ENCODE results near the gene LSAMP.

Gene LSAMP

DNA sequence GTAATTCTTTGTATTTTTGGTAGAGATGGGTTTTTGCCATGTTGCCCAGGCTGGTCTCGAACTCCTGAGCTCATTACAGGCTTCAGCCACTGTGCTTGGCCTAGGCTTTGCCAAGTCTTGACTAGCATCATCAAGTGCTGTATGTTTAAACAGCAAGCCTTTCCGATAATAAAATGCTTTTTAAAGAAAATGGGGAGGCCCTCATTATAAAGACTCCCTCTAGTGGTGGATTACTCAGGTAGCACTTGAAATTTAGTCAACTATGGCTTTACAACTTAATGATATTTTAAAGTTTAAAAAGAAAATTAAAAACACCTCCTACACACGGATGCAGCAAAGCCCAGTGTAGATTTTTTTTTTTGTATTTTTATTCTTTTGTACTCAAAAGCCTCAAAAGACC is 608.3 kb downstream of the LSAMP start:
- Histone ChIP-seq H3K9ac (ENCODE audit: low read length) (no peak overlapping the region), H3K9me3 (ENCODE audit: control insufficient read depth, low read depth, low read length) (no peaks in the 10 kb centered on the region), H3K4me3 (ENCODE audit: low read length) (no peak overlapping the region), H3K36me3 (ENCODE audit: control insufficient read depth, low read depth, low read length) (no peaks in the 10 kb centered on the region), H3K4me1 (ENCODE audit: control insufficient read depth, low read depth, low read length) (peaks cover 12% of the 10 kb centered on the region), H3K27ac (ENCODE audit: low read length) (no peak overlapping the region), H3K27me3 (ENCODE audit: control insufficient read depth, insufficient read depth, low read length) (no peaks in the 10 kb centered on the region)

DNA sequence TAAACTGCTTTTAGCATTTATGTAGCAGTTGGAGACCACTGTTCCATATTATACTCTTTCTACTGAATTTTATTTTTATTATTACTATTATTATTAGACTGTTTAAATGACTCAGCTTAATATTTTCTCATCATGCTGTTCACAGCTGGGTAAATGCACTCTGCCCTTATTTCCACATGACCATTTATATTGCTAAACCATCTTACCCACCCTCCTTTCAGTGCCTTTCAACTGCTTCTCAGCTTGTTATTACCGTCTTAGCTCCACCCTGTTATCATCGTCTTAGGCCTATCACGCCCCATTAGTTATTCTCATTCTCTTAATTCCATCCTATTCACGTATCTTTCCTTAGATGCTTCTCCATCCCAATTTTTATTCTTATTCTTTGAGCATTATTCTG is 609.3 kb downstream of the LSAMP start:
- Histone ChIP-seq H3K9ac (ENCODE audit: low read length) (no peak overlapping the region), H3K4me3 (ENCODE audit: low read length) (no peak overlapping the region), H3K9me3 (ENCODE audit: control insufficient read depth, low read depth, low read length) (no peaks in the 10 kb centered on the region), H3K27ac (ENCODE audit: low read length) (no peak overlapping the region), H3K36me3 (ENCODE audit: control insufficient read depth, low read depth, low read length) (no peaks in the 10 kb centered on the region), H3K4me1 (ENCODE audit: control insufficient read depth, low read depth, low read length) (peaks cover 22% of the 10 kb centered on the region), H3K27me3 (ENCODE audit: control insufficient read depth, insufficient read depth, low read length) (no peaks in the 10 kb centered on the region)

DNA sequence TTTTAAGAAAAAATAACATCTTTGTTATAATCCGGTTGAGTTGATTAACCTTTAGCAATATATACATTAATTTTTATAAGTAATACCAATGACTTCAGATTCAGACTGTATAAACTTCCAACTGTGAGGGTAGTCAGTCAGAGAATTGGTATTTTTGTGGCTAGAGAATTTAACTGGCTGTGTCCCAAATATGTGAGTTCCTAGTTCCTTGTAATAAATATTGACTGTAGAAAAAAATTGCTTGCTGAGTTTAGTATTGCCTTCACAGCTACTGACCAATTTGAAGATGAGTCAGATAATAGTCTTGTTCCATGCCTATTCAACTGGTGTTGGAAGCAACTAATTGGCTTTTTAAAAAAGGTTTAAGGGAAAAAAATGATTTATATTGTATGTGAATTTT is 611.2 kb downstream of the LSAMP start:
- H3K27ac ChIP-seq (ENCODE audit: low read length), result no peak overlapping the region
- H3K9me3 ChIP-seq (ENCODE audit: control insufficient read depth, low read depth, low read length), result no peaks in the 10 kb centered on the region
- H3K4me1 ChIP-seq (ENCODE audit: control insufficient read depth, low read depth, low read length), result peaks cover 23% of the 10 kb centered on the region
- H3K27me3 ChIP-seq (ENCODE audit: control insufficient read depth, insufficient read depth, low read length), result no peaks in the 10 kb centered on the region
- H3K4me3 ChIP-seq (ENCODE audit: low read length), result no peak overlapping the region
- no peak overlapping the region for H3K9ac ChIP-seq (ENCODE audit: low read length)
- H3K36me3 ChIP-seq (ENCODE audit: control insufficient read depth, low read depth, low read length), result no peaks in the 10 kb centered on the region

DNA sequence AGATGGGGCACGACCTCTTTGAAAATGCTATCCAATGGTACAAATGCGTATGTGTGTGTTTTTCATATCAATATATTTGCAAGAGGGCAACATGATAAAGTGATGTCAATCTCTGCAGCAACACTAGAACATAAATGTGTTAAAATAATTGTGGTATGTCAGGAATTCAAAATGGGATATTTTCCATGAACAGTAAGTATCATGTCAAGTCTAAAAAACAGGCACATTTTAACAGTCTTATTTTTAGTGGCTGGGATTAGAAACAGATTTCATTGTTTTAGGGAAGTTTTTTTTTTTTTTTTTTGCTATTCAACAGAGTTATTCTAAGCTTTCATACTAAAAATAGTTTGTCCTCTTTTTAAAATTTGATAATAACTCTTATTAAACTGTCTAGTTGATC is 612.2 kb downstream of the LSAMP start:
- H3K27me3 ChIP-seq (ENCODE audit: control insufficient read depth, insufficient read depth, low read length), result no peaks in the 10 kb centered on the region
- no peak overlapping the region for H3K9ac ChIP-seq (ENCODE audit: low read length)
- peaks cover 23% of the 10 kb centered on the region for H3K4me1 ChIP-seq (ENCODE audit: control insufficient read depth, low read depth, low read length)
- H3K9me3 ChIP-seq (ENCODE audit: control insufficient read depth, low read depth, low read length), result no peaks in the 10 kb centered on the region
- no peaks in the 10 kb centered on the region for H3K36me3 ChIP-seq (ENCODE audit: control insufficient read depth, low read depth, low read length)
- H3K4me3 ChIP-seq (ENCODE audit: low read length), result no peak overlapping the region
- H3K27ac ChIP-seq (ENCODE audit: low read length), result no peak overlapping the region

DNA sequence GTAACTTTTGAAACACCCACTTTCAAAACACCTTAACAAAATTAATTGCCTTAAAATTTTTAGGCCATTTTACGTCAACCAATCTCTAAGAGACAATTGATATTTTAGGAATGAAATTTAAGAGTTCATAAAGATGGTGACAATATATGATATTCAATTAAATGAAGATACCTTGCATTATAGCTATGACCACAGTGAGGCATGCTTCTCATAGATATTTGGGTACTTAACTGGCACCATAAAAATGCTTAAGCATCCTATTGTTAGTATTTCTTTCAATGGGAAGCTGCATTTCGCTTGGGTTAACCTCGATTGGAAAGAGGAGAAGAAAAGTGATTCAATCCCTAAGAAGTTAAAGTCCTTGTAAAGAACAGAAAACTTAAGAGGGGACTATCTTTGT is 613.0 kb downstream of the LSAMP start:
- Histone ChIP-seq H3K9ac (ENCODE audit: low read length) (no peak overlapping the region), H3K27me3 (ENCODE audit: control insufficient read depth, insufficient read depth, low read length) (no peaks in the 10 kb centered on the region), H3K36me3 (ENCODE audit: control insufficient read depth, low read depth, low read length) (no peaks in the 10 kb centered on the region), H3K9me3 (ENCODE audit: control insufficient read depth, low read depth, low read length) (no peaks in the 10 kb centered on the region), H3K4me1 (ENCODE audit: control insufficient read depth, low read depth, low read length) (peaks cover 21% of the 10 kb centered on the region), H3K27ac (ENCODE audit: low read length) (no peak overlapping the region), H3K4me3 (ENCODE audit: low read length) (no peak overlapping the region)

DNA sequence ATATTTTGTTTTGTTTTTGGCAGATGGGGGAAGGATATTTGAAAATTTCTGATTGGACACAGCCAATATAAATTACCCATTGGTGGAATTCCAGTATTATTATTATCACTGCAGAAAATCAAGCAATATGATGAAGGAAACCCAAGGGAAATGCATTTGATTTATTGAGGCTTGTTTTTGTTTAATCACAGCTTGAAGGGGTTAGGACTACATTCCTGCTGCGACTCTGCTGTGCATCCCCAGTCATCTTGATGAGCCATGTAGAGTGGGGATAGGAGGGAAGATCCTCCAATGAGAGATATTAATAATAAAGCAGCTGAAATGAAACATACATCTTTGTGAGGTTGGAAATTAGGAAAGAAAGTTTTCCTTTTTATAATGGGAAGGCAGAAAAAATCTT is 613.4 kb downstream of the LSAMP start:
- H3K9ac ChIP-seq (ENCODE audit: low read length), result no peak overlapping the region
- H3K4me3 ChIP-seq (ENCODE audit: low read length), result no peak overlapping the region
- no peaks in the 10 kb centered on the region for H3K27me3 ChIP-seq (ENCODE audit: control insufficient read depth, insufficient read depth, low read length)
- H3K27ac ChIP-seq (ENCODE audit: low read length), result no peak overlapping the region
- H3K4me1 ChIP-seq (ENCODE audit: control insufficient read depth, low read depth, low read length), result peaks cover 20% of the 10 kb centered on the region
- H3K36me3 ChIP-seq (ENCODE audit: control insufficient read depth, low read depth, low read length), result no peaks in the 10 kb centered on the region
- H3K9me3 ChIP-seq (ENCODE audit: control insufficient read depth, low read depth, low read length), result no peaks in the 10 kb centered on the region

DNA sequence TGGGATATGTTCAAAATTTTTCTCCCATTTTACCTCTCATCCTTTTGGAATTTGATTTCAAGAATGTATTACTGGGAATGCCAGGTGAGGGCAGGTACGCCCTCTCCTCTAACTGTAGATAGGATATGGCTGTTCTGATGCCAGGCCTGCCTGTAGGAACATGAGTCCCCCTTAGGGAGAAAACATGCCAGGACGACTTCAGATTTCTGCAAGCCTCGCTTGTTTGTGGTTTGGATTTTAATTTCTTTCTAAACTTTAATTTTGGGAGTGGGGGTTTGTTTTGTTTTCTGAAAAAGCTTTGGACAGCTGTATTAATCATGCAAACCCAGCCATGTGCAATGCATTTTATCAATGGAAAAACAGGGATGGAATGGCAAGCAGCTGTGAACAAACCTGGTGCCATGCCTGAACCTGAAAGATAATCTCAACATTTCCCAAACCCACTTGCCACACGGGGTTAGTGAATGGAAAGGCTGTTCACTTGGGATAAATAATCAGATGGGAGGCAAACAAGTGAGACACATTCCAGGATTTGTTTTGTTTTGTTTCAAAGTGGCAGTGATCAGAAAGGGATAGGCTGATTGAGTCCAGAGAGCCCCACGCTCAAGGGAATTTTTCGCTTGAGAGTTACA is 614.4 kb downstream of the LSAMP start:
- H3K4me1 ChIP-seq (ENCODE audit: control insufficient read depth, low read depth, low read length), result peaks cover 20% of the 10 kb centered on the region
- H3K9ac ChIP-seq (ENCODE audit: low read length), result no peak overlapping the region
- H3K27me3 ChIP-seq (ENCODE audit: control insufficient read depth, insufficient read depth, low read length), result no peaks in the 10 kb centered on the region
- H3K36me3 ChIP-seq (ENCODE audit: control insufficient read depth, low read depth, low read length), result no peaks in the 10 kb centered on the region
- H3K4me3 ChIP-seq (ENCODE audit: low read length), result no peak overlapping the region
- H3K27ac ChIP-seq (ENCODE audit: low read length), result no peak overlapping the region
- no peaks in the 10 kb centered on the region for H3K9me3 ChIP-seq (ENCODE audit: control insufficient read depth, low read depth, low read length)

DNA sequence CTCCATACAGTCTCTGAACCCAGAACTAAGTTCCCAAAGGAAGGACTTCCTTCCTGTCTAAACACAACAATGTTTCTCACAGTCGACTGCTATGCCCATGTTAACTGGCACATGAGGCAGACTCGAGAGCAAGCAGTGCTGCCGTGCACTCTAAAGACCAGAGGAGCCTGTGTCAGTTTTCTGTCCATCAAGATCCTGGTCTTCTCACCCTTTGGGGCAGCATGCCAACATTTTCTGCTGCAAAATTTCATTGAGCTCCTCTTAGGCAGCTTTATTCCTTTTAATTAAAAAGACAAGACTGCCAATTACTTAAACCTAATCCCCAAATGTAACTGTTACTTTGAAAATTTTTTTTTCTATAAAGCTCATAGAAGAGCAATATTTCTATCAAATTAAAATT is 616.9 kb downstream of the LSAMP start:
- no peak overlapping the region for H3K27ac ChIP-seq (ENCODE audit: low read length)
- H3K9me3 ChIP-seq (ENCODE audit: control insufficient read depth, low read depth, low read length), result no peaks in the 10 kb centered on the region
- no peak overlapping the region for H3K9ac ChIP-seq (ENCODE audit: low read length)
- no peaks in the 10 kb centered on the region for H3K27me3 ChIP-seq (ENCODE audit: control insufficient read depth, insufficient read depth, low read length)
- H3K4me3 ChIP-seq (ENCODE audit: low read length), result no peak overlapping the region
- no peaks in the 10 kb centered on the region for H3K36me3 ChIP-seq (ENCODE audit: control insufficient read depth, low read depth, low read length)
- peaks cover 20% of the 10 kb centered on the region for H3K4me1 ChIP-seq (ENCODE audit: control insufficient read depth, low read depth, low read length)

DNA sequence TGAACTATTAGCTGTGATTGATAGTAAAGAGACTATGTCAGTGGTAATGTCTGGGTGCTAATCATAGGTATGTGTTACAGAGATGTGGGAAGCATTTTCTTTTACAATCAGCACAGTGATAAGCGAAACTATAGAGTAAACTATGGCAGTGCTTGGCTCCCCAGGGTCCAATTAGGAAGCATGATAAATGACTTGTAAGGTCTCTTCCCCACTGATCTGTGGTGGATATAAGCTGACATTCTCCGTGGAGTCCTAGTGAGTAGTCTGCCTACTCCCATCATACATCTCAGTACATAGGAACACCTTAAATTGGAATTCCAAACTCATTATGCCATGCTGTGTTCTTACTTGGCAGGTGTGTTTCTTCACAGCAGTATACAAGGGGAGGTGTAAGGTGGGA is 617.8 kb downstream of the LSAMP start:
- H3K9me3 ChIP-seq (ENCODE audit: control insufficient read depth, low read depth, low read length), result no peaks in the 10 kb centered on the region
- no peak overlapping the region for H3K4me3 ChIP-seq (ENCODE audit: low read length)
- H3K9ac ChIP-seq (ENCODE audit: low read length), result no peak overlapping the region

DNA sequence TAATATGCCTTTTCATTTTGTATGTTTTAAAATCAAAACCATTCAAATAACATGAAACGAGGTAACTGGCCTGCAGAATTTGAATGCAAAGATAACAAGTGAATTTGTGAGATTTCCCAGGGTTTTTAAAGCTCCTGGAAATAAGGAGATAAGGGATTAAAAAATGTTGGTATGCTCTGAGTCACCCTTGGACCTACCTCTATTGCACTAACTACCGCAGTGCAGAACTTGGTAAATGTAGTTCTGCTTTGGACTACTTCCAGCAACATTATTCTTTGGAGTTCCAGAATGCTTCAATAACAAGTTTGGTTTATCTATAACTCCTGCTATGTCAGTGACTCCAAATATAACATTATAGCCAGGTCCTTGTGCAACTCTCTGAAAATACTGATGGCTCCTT is 620.2 kb downstream of the LSAMP start:
- no peak overlapping the region for H3K9ac ChIP-seq (ENCODE audit: low read length)
- no peak overlapping the region for H3K4me3 ChIP-seq (ENCODE audit: low read length)
- no peaks in the 10 kb centered on the region for H3K9me3 ChIP-seq (ENCODE audit: control insufficient read depth, low read depth, low read length)
- H3K4me1 ChIP-seq (ENCODE audit: control insufficient read depth, low read depth, low read length), result no peaks in the 10 kb centered on the region
- H3K27me3 ChIP-seq (ENCODE audit: control insufficient read depth, insufficient read depth, low read length), result no peaks in the 10 kb centered on the region
- no peaks in the 10 kb centered on the region for H3K36me3 ChIP-seq (ENCODE audit: control insufficient read depth, low read depth, low read length)
- H3K27ac ChIP-seq (ENCODE audit: low read length), result no peak overlapping the region

More for the DNA sequence above, 617.8 kb downstream of the LSAMP start:
- Histone ChIP-seq H3K36me3 (ENCODE audit: control insufficient read depth, low read depth, low read length) (no peaks in the 10 kb centered on the region), H3K27ac (ENCODE audit: low read length) (no peak overlapping the region), H3K4me1 (ENCODE audit: control insufficient read depth, low read depth, low read length) (peaks cover 16% of the 10 kb centered on the region), H3K27me3 (ENCODE audit: control insufficient read depth, insufficient read depth, low read length) (no peaks in the 10 kb centered on the region)

DNA sequence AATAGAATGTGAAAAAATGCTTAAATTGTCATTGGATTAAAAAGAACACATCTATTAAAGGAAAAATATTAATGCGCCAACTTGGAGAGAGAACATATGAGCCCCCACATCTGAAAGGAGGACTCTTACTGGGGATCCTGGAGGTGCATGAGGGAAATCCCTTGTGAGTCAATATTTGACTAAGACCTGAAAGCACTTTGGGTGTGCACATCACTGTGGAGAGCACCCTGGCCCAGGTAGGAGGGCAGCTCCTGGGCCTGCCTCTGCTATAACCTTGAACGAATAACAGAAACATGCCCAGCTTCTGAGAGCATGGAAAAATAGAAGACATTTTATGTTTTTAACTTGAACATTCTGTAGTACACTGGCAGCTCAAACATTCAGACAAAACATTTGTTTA is 622.2 kb downstream of the LSAMP start:
- H3K27ac ChIP-seq (ENCODE audit: low read length), result no peak overlapping the region
- H3K4me1 ChIP-seq (ENCODE audit: control insufficient read depth, low read depth, low read length), result no peaks in the 10 kb centered on the region
- no peak overlapping the region for H3K9ac ChIP-seq (ENCODE audit: low read length)
- no peaks in the 10 kb centered on the region for H3K36me3 ChIP-seq (ENCODE audit: control insufficient read depth, low read depth, low read length)
- H3K27me3 ChIP-seq (ENCODE audit: control insufficient read depth, insufficient read depth, low read length), result no peaks in the 10 kb centered on the region
- H3K9me3 ChIP-seq (ENCODE audit: control insufficient read depth, low read depth, low read length), result no peaks in the 10 kb centered on the region
- H3K4me3 ChIP-seq (ENCODE audit: low read length), result no peak overlapping the region

DNA sequence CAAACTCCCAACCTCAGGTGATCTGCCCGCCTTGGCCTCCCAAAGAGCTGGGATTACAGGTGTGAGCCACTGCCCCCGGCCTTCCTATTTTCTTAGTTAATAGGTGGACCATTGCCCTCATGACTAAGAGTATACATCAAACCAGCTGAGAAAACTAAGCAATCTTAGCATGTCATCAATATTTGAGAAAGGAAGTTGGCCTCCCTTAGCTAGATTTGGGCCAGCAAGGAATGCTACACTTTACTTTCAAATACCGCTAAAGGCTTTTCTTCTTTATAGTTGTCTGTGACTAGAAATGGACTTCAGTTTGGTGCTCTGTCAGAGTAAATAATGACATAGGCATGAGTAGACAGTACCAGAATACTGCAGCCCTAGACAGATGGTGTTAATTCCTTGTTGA is 622.7 kb downstream of the LSAMP start:
- no peaks in the 10 kb centered on the region for H3K27me3 ChIP-seq (ENCODE audit: control insufficient read depth, insufficient read depth, low read length)
- H3K27ac ChIP-seq (ENCODE audit: low read length), result no peak overlapping the region
- H3K4me1 ChIP-seq (ENCODE audit: control insufficient read depth, low read depth, low read length), result no peaks in the 10 kb centered on the region
- no peak overlapping the region for H3K4me3 ChIP-seq (ENCODE audit: low read length)
- H3K9me3 ChIP-seq (ENCODE audit: control insufficient read depth, low read depth, low read length), result no peaks in the 10 kb centered on the region
- no peaks in the 10 kb centered on the region for H3K36me3 ChIP-seq (ENCODE audit: control insufficient read depth, low read depth, low read length)
- no peak overlapping the region for H3K9ac ChIP-seq (ENCODE audit: low read length)
